Right lobe of liver (tissue), 4 donors: ENCODE measurements around the gene SORD.
"Not testable (repeated sequence)": the region's sequence is repeated elsewhere in the genome, so short reads cannot be mapped to it uniquely, and the experiment has no call there.

Experiments used
- POLR2A ChIP-seq: fragments of 450-650 bp; IDR thresholded peaks from one replicate; pipeline ENCODE4 v1.6.1; 2017; ENCODE audit warnings: antibody characterized with exemption, mild to moderate bottlenecking
- TF ChIP-seq, protein P1 (sequence below), 4 donors: fragments of 200-600 bp in 3 of 4; fragments of 450-650 bp in 1 of 4; IDR thresholded peaks; one replicate each; pipeline versions ENCODE4 v1.5.1 to v1.8.0; 2016 to 2022; ENCODE audit warnings: antibody characterized with exemption in 4 of 4, mild to moderate bottlenecking in 2 of 4
- donor health status: DM: no; HTN: no; CAD: no.
- donor health status: DM: no; HTN: no; CAD: no.
- donor health status: DM: no; HTN: yes; CAD: no.

DNA sequence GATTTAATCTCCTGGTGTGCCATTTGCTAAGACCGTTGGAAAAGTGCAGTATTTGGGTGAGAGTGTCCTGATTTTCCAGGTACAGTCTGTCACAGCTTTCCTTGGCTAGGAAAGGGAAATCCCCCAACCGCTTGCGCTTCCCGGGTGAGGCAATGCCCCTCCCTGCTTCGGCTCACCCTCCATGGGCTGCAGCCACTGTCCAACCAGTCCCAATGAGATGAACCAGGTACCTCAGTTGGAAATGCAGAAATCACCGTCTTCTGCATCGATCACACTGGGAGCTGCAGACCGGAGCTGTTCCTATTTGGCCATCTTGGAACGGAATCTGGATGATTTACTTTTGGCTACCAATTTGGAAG is 2.1 kb upstream of the SORD start:
- TF ChIP-seq, protein P1, sequence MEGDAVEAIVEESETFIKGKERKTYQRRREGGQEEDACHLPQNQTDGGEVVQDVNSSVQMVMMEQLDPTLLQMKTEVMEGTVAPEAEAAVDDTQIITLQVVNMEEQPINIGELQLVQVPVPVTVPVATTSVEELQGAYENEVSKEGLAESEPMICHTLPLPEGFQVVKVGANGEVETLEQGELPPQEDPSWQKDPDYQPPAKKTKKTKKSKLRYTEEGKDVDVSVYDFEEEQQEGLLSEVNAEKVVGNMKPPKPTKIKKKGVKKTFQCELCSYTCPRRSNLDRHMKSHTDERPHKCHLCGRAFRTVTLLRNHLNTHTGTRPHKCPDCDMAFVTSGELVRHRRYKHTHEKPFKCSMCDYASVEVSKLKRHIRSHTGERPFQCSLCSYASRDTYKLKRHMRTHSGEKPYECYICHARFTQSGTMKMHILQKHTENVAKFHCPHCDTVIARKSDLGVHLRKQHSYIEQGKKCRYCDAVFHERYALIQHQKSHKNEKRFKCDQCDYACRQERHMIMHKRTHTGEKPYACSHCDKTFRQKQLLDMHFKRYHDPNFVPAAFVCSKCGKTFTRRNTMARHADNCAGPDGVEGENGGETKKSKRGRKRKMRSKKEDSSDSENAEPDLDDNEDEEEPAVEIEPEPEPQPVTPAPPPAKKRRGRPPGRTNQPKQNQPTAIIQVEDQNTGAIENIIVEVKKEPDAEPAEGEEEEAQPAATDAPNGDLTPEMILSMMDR (IDR thresholded peaks at IDR 0.05) = not testable (repeated sequence)
- TF ChIP-seq POLR2A = not testable (repeated sequence)
